ENCODE measurements around the gene SULT1A2. TPM values are rescaled to one million over a fixed set of nuclear protein-coding genes. Genes with fewer than 3 reads are reported as not detected.
"Not testable (repeated sequence)": the region's sequence is repeated elsewhere in the genome, so short reads cannot be mapped to it uniquely, and the experiment has no call there.

The SULT1A2 gene
- total and polyA plus RNA-seq, 3 experiments from 2014 or later: 0.29 to 0.46 TPM; not detected in 1

GRCh38 chr16:28574925-28575324 is 21.9 kb downstream of the SULT1A2 start:
- H3K4me3 Mint-ChIP-seq: no peak overlapping the region
- ChIA-PET CTCF (interaction anchor here (1.1 kb wide), 1 partner anchor 248 kb away, joined by 3 read pairs; no protein-coding TSS in a partner anchor), POLR2A (no interaction called here)
- DNase-seq: no peak
- Histone ChIP-seq H3K27ac (ENCODE audit: low read depth, low read length) (no peak overlapping the region), H3K4me3 (ENCODE audit: low read length) (no peak overlapping the region), H3K9me3 (ENCODE audit: low read length) (no peaks in the 10 kb centered on the region), H3K36me3 (ENCODE audit: insufficient read depth, low read length) (no peaks in the 10 kb centered on the region), H3K4me1 (ENCODE audit: insufficient read depth, low read length) (no peaks in the 10 kb centered on the region), H3K27me3 (ENCODE audit: insufficient read depth, low read length, poor library complexity, severe bottlenecking) (no peaks in the 10 kb centered on the region)
- H3K36me3 Mint-ChIP-seq: peaks cover 0 to 46% (median 3%) of the 10 kb centered on the region in 3 donors
- H3K27me3 Mint-ChIP-seq: no peaks in the 10 kb centered on the region
- peaks cover 34 to 48% (median 43%) of the 10 kb centered on the region in 3 donors for H3K4me1 Mint-ChIP-seq
- H3K27ac Mint-ChIP-seq: peak overlapping the region in 3 of 8 donors; percentile 21 to 56 (median 43)
- no peaks in the 10 kb centered on the region for H3K9me3 Mint-ChIP-seq

GRCh38 chr16:28573738-28574718 is 22.8 kb downstream of the SULT1A2 start:
- H3K27me3 ChIP-seq (ENCODE audit: insufficient read depth, low read length, poor library complexity, severe bottlenecking): no peaks in the 10 kb centered on the region
- POLR2A ChIA-PET: no interaction called here
- Mint-ChIP-seq H3K27ac (peak overlapping the region in 4 of 8 donors; percentile 13 to 96 (median 56)), H3K36me3 (peaks cover 0 to 46% (median 3%) of the 10 kb centered on the region in 3 donors), H3K27me3 (no peaks in the 10 kb centered on the region), H3K9me3 (no peaks in the 10 kb centered on the region), H3K4me3 (no peak overlapping the region), H3K4me1 (peaks cover 38 to 56% (median 43%) of the 10 kb centered on the region in 3 donors)
- H3K4me3 ChIP-seq (ENCODE audit: low read length): no peak overlapping the region
- H3K9me3 ChIP-seq (ENCODE audit: low read length): no peaks in the 10 kb centered on the region
- H3K36me3 ChIP-seq (ENCODE audit: insufficient read depth, low read length): no peaks in the 10 kb centered on the region
- CTCF ChIA-PET: interaction anchor here (1.1 to 1.3 kb wide), 2 partner anchors 8 to 247 kb away, joined by 3 read pairs; no protein-coding TSS in a partner anchor
- DNase-seq: no peak
- no peaks in the 10 kb centered on the region for H3K4me1 ChIP-seq (ENCODE audit: insufficient read depth, low read length)
- no peak overlapping the region for H3K27ac ChIP-seq (ENCODE audit: low read depth, low read length)

DNA sequence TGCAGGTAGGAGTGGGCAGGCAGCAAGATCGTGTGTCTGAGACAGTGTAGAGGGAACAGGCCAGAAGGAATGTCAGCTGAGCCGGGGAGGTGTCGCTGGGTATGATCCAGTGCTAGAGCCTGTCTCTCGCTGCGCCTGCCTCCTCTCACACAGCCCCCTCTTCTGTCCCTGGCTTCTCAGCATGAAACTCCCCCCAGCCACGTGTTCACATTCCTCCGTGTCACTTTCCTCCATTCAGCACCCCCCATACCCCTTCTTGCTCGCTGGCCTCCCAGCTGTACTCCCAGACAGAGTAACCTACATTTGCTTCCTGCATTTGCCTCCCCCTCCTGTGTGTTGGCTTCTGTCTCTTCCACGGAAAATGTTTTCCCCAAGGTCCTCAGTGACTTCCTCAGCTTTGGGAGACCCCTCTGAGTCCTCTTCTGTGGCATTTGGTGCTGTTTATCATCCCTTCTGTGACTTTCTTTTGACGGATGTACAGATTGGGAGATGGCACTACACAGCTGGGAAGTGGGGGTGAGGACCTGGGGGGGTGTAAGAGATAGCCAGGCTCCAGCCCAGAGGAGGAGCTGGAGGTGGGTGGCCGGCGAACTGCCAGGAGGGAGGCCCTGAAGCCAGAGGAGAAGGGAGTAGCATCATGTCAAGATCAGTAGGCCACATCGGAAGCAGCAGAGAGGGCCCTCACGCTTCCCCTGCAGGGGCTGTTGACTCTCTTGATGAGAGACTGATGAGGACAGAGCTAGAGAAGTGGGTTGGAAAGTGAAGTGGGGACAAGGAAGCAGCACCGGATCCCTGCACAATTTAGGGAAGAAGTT is 23.9 kb downstream of the SULT1A2 start:
- H3K27ac Mint-ChIP-seq: peak overlapping the region in 7 of 8 donors; percentile 29 to 96 (median 54)
- CTCF ChIA-PET: interaction anchor here (1.3 kb wide), 1 partner anchor 9 kb away, joined by 3 read pairs; no protein-coding TSS in a partner anchor
- no peaks in the 10 kb centered on the region for H3K27me3 Mint-ChIP-seq
- Histone ChIP-seq H3K27ac (ENCODE audit: low read depth, low read length) (no peak overlapping the region), H3K4me1 (ENCODE audit: insufficient read depth, low read length) (no peaks in the 10 kb centered on the region), H3K9me3 (ENCODE audit: low read length) (no peaks in the 10 kb centered on the region), H3K27me3 (ENCODE audit: insufficient read depth, low read length, poor library complexity, severe bottlenecking) (no peaks in the 10 kb centered on the region), H3K4me3 (ENCODE audit: low read length) (no peak overlapping the region), H3K36me3 (ENCODE audit: insufficient read depth, low read length) (no peaks in the 10 kb centered on the region)
- peaks cover 37 to 56% (median 43%) of the 10 kb centered on the region in 3 donors for H3K4me1 Mint-ChIP-seq
- no peak for DNase-seq
- peaks cover 0 to 42% (median 3%) of the 10 kb centered on the region in 3 donors for H3K36me3 Mint-ChIP-seq
- H3K4me3 Mint-ChIP-seq: no peak overlapping the region
- POLR2A ChIA-PET: no interaction called here
- no peaks in the 10 kb centered on the region for H3K9me3 Mint-ChIP-seq

DNA sequence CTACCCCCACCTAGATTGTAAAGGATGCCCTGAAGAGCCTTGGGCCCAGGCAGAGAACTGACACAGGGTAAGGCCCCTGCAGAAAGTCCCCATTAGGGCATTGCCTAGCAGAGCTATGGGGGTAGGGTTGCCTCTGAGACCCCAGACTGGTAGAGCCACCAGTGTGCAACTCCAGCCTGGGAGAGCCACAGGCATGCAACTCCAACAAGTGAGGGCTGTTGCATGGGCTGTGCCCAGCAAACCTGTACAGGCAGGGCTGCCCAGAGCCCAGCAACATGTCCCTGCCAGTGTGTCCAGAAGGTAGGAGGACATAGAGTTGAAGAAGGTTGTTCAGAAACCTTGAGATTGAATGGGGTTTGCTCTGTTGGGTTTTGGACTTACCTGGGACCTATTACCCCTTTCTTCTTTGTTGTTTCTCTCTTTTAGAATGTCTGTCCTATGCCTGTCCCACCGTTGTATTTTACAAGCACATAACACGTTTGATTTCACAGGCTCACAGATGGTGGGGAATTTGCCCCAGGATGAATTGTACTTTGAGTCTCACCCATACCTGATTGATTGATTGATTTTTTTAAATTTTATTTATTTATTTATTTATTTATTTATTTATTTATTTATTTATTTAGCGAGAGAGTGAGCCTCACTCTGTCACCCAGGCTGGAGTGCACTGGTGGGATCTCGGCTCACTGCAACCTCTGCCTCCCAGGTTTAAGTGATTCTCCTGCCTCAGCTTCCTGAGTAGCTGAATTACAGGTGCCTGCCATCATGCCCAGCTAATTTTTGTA is 26.7 kb downstream of the SULT1A2 start:
- ChIA-PET POLR2A (no interaction called here), CTCF (no interaction called here)
- no peaks in the 10 kb centered on the region for H3K27me3 ChIP-seq (ENCODE audit: insufficient read depth, low read length, poor library complexity, severe bottlenecking)
- H3K27ac ChIP-seq (ENCODE audit: low read depth, low read length): no peak overlapping the region
- no peak overlapping the region for H3K4me3 Mint-ChIP-seq
- H3K4me1 ChIP-seq (ENCODE audit: insufficient read depth, low read length): no peaks in the 10 kb centered on the region
- no peaks in the 10 kb centered on the region for H3K27me3 Mint-ChIP-seq
- no peak for DNase-seq
- H3K27ac Mint-ChIP-seq: no peak overlapping the region
- peaks cover 0 to 6% (median 1%) of the 10 kb centered on the region in 5 donors for H3K9me3 Mint-ChIP-seq
- no peaks in the 10 kb centered on the region for H3K9me3 ChIP-seq (ENCODE audit: low read length)
- peaks cover 14 to 43% (median 17%) of the 10 kb centered on the region in 3 donors for H3K36me3 Mint-ChIP-seq
- no peak overlapping the region for H3K4me3 ChIP-seq (ENCODE audit: low read length)
- H3K4me1 Mint-ChIP-seq: peaks cover 36 to 63% (median 43%) of the 10 kb centered on the region in 3 donors
- peaks cover 2% of the 10 kb centered on the region for H3K36me3 ChIP-seq (ENCODE audit: insufficient read depth, low read length)

GRCh38 chr16:28569021-28569420 is 27.8 kb downstream of the SULT1A2 start:
- no peaks in the 10 kb centered on the region for H3K4me1 ChIP-seq (ENCODE audit: insufficient read depth, low read length)
- POLR2A ChIA-PET: no interaction called here

GRCh38 chr16:28567292-28567691 is 29.6 kb downstream of the SULT1A2 start:
- peaks cover 1% of the 10 kb centered on the region for H3K4me1 ChIP-seq (ENCODE audit: insufficient read depth, low read length)
- H3K36me3 Mint-ChIP-seq: peaks cover 16 to 38% (median 17%) of the 10 kb centered on the region in 3 donors
- ChIA-PET CTCF (no interaction called here), POLR2A (no interaction called here)
- H3K27me3 Mint-ChIP-seq: no peaks in the 10 kb centered on the region
- no peaks in the 10 kb centered on the region for H3K9me3 ChIP-seq (ENCODE audit: low read length)
- H3K9me3 Mint-ChIP-seq: peaks cover 0 to 6% (median 1%) of the 10 kb centered on the region in 5 donors
- H3K4me3 Mint-ChIP-seq: no peak overlapping the region
- H3K27ac Mint-ChIP-seq: peak overlapping the region in 1 of 8 donors; percentile 23
- H3K27me3 ChIP-seq (ENCODE audit: insufficient read depth, low read length, poor library complexity, severe bottlenecking): no peaks in the 10 kb centered on the region
- no peak overlapping the region for H3K27ac ChIP-seq (ENCODE audit: low read depth, low read length)
- no peak for DNase-seq
- H3K36me3 ChIP-seq (ENCODE audit: insufficient read depth, low read length): peaks cover 7% of the 10 kb centered on the region
- H3K4me3 ChIP-seq (ENCODE audit: low read length): no peak overlapping the region
- H3K4me1 Mint-ChIP-seq: peaks cover 31 to 55% (median 31%) of the 10 kb centered on the region in 3 donors

More at GRCh38 chr16:28569021-28569420, 27.8 kb downstream of the SULT1A2 start:
- Histone ChIP-seq H3K27me3 (ENCODE audit: insufficient read depth, low read length, poor library complexity, severe bottlenecking) (no peaks in the 10 kb centered on the region), H3K27ac (ENCODE audit: low read depth, low read length) (no peak overlapping the region), H3K36me3 (ENCODE audit: insufficient read depth, low read length) (peaks cover 7% of the 10 kb centered on the region), H3K4me3 (ENCODE audit: low read length) (no peak overlapping the region), H3K9me3 (ENCODE audit: low read length) (no peaks in the 10 kb centered on the region)
- Mint-ChIP-seq H3K4me1 (peaks cover 38 to 60% (median 38%) of the 10 kb centered on the region in 3 donors), H3K36me3 (peaks cover 16 to 43% (median 17%) of the 10 kb centered on the region in 3 donors), H3K27ac (peak overlapping the region in 2 of 8 donors; percentile 32 to 33), H3K4me3 (no peak overlapping the region), H3K27me3 (no peaks in the 10 kb centered on the region), H3K9me3 (peaks cover 0 to 6% (median 1%) of the 10 kb centered on the region in 5 donors)
- no peak for DNase-seq
- CTCF ChIA-PET: no interaction called here

GRCh38 chr16:28566233-28566925 is 30.5 kb downstream of the SULT1A2 start:
- H3K4me3 ChIP-seq (ENCODE audit: low read length); DNase-seq; CTCF ChIA-PET; H3K27me3 Mint-ChIP-seq; POLR2A ChIA-PET; H3K36me3 ChIP-seq (ENCODE audit: insufficient read depth, low read length); H3K4me1 ChIP-seq (ENCODE audit: insufficient read depth, low read length); H3K27ac Mint-ChIP-seq; H3K4me3 Mint-ChIP-seq; H3K9me3 ChIP-seq (ENCODE audit: low read length); H3K9me3 Mint-ChIP-seq; H3K27ac ChIP-seq (ENCODE audit: low read depth, low read length); H3K27me3 ChIP-seq (ENCODE audit: insufficient read depth, low read length, poor library complexity, severe bottlenecking): not testable (repeated sequence)
- Mint-ChIP-seq H3K4me1 (peaks cover 29 to 60% (median 31%) of the 10 kb centered on the region in 3 donors), H3K36me3 (peaks cover 16 to 37% (median 17%) of the 10 kb centered on the region in 3 donors)
